Right kidney (tissue), 1 donor: Measurements from ENCODE around the gene ENO1.
"Not testable (repeated sequence)": the region's sequence is repeated elsewhere in the genome, so short reads cannot be mapped to it uniquely, and the experiment has no call there.

Experiments
- DNase-seq: peaks from one replicate; pipeline ENCODE4 v3.0.0-alpha.2; 2016

The ENO1 gene

GRCh38 chr1:8899046-8899445 is 20.6 kb upstream of the ENO1 start:
- no peak for DNase-seq

- not testable (repeated sequence) for DNase-seq
Measured at GRCh38 chr1:8898418-8898817, 19.9 kb upstream of the ENO1 start.

- not testable (repeated sequence) for DNase-seq
Measured at GRCh38 chr1:8897505-8897904, 19.0 kb upstream of the ENO1 start.

GRCh38 chr1:8896775-8897174 is 18.3 kb upstream of the ENO1 start:
- not testable (repeated sequence) for DNase-seq

- no peak for DNase-seq
Measured at GRCh38 chr1:8892026-8892425, 13.5 kb upstream of the ENO1 start.

- DNase-seq: no peak
Measured at GRCh38 chr1:8891401-8891800, 12.9 kb upstream of the ENO1 start.

GRCh38 chr1:8889925-8890785 is 11.7 kb upstream of the ENO1 start:
- DNase-seq: peak; percentile 44

GRCh38 chr1:8889103-8889846 is 10.8 kb upstream of the ENO1 start:
- DNase-seq: no peak

- no peak for DNase-seq
Measured at GRCh38 chr1:8886589-8886988, 8.1 kb upstream of the ENO1 start.

- DNase-seq: not testable (repeated sequence)
Measured at GRCh38 chr1:8886031-8886524, 7.6 kb upstream of the ENO1 start.

GRCh38 chr1:8884105-8884504 is 5.6 kb upstream of the ENO1 start:
- not testable (repeated sequence) for DNase-seq

GRCh38 chr1:8883491-8883890 is 5.0 kb upstream of the ENO1 start:
- no peak for DNase-seq

- DNase-seq: peak; percentile 60
Measured at GRCh38 chr1:8879922-8880676, 1.6 kb upstream of the ENO1 start.

GRCh38 chr1:8879464-8879921 is 1.0 kb upstream of the ENO1 start:
- no peak for DNase-seq

GRCh38 chr1:8878698-8879463 is 395 bp upstream of the ENO1 start:
- peak; percentile 100 for DNase-seq

- DNase-seq: no peak
Measured at GRCh38 chr1:8876087-8876486, 2.4 kb downstream of the ENO1 start.

- no peak for DNase-seq
Measured at GRCh38 chr1:8875216-8875861, 3.1 kb downstream of the ENO1 start.

GRCh38 chr1:8874230-8875201 is 4.0 kb downstream of the ENO1 start:
- no peak for DNase-seq

- no peak for DNase-seq
Measured at GRCh38 chr1:8873506-8874229, 4.8 kb downstream of the ENO1 start.
